Activated CD4-positive, alpha-beta T cell treated with anti-CD3 and anti-CD28 coated beads, Interleukin-2, amount 50 U/mL, for 48 hours (primary cell): ENCODE data around the gene MEIOSIN.
"Not testable (repeated sequence)": the region's sequence is repeated elsewhere in the genome, so short reads cannot be mapped to it uniquely, and the experiment has no call there.

ENCODE experiments used
- DNase-seq, 2 experiments: peaks; one replicate each; pipeline ENCODE4 v3.0.0-alpha.2; 2020

Gene MEIOSIN

GRCh38 chr19:45781214-45782161 lies 48.2 kb downstream of the MEIOSIN start:
- DNase-seq = no peak

GRCh38 chr19:45782162-45782691 lies 49.0 kb downstream of the MEIOSIN start, which contains the start of gene DMPK:
Gene DMPK (minus strand): TSS chr19:45782490. CDS start chr19:45782352, 138 bp downstream.
- no peak for DNase-seq

- DNase-seq = no peak
Measured at GRCh38 chr19:45782820-45783785, 49.9 kb downstream of the MEIOSIN start.

GRCh38 chr19:45784096-45784495 lies 50.9 kb downstream of the MEIOSIN start:
- no peak for DNase-seq

GRCh38 chr19:45785097-45785496 lies 51.9 kb downstream of the MEIOSIN start:
- no peak for DNase-seq

- DNase-seq = no peak
Measured at GRCh38 chr19:45785781-45786532, 52.7 kb downstream of the MEIOSIN start.

- no peak for DNase-seq
Measured at GRCh38 chr19:45786533-45786894, 53.3 kb downstream of the MEIOSIN start.

GRCh38 chr19:45789035-45789786 lies 56.0 kb downstream of the MEIOSIN start:
- no peak for DNase-seq

GRCh38 chr19:45790942-45791341 lies 57.7 kb downstream of the MEIOSIN start:
- peak in 1 of 2 experiments; percentile 33 for DNase-seq

GRCh38 chr19:45791744-45792469 lies 58.7 kb downstream of the MEIOSIN start:
- DNase-seq = peak; percentile 28 to 47

- peak; percentile 100 for DNase-seq
Measured at GRCh38 chr19:45792470-45793177, 59.4 kb downstream of the MEIOSIN start, which contains the start of gene DMWD. Gene DMWD (minus strand): TSS chr19:45792845. CDS start chr19:45792756, 89 bp downstream.

- DNase-seq = no peak
Measured at GRCh38 chr19:45793178-45793564, 59.9 kb downstream of the MEIOSIN start.

GRCh38 chr19:45793876-45794275 lies 60.6 kb downstream of the MEIOSIN start:
- DNase-seq = no peak

GRCh38 chr19:45794627-45795026 lies 61.4 kb downstream of the MEIOSIN start:
- no peak for DNase-seq

- DNase-seq = peak; percentile 64 to 72
Measured at GRCh38 chr19:45798995-45799517, 65.8 kb downstream of the MEIOSIN start.

- DNase-seq = not testable (repeated sequence)
Measured at GRCh38 chr19:45799541-45799940, 66.3 kb downstream of the MEIOSIN start.

GRCh38 chr19:45800070-45800553 lies 66.9 kb downstream of the MEIOSIN start:
- DNase-seq = no peak

GRCh38 chr19:45801603-45802175 lies 68.5 kb downstream of the MEIOSIN start:
- no peak for DNase-seq
